Adrenal gland (tissue), 19 donors: Measurements from ENCODE around the gene TTC9C. TPM values are rescaled to one million over a fixed set of nuclear protein-coding genes. Genes with fewer than 3 reads are reported as not detected.
A peak's percentile ranks its signal among the peaks of the same experiment; 100 is the strongest.

Experiments
- DNase-seq, 7 donors: peaks; one replicate each; pipeline ENCODE4 v3.0.0-alpha.2; 2019 to 2020
- H3K27ac ChIP-seq, 5 donors: fragments of 200-600 bp; sonication (generic) in 4 of 5; 1 replicate in 3 of 5; 2 replicates in 2 of 5; pipeline versions ENCODE4 v1.5.1 to v1.8.0; 2016 to 2020; ENCODE audit warnings: mild to moderate bottlenecking in 1 of 5
- H3K27me3 ChIP-seq: fragments of 200-600 bp; 2 replicates; pipeline ENCODE4 v1.8.0; 2021
- H3K36me3 ChIP-seq, 2 donors: fragments of 200-600 bp; replicated peaks in 1 of 2; 1 replicate in 1 of 2; 2 replicates in 1 of 2; pipeline versions ENCODE4 v1.5.1 to v1.8.0; 2018 to 2022
- H3K4me1 ChIP-seq, 2 donors: fragments of 200-600 bp; replicated peaks in 1 of 2; 1 replicate in 1 of 2; 2 replicates in 1 of 2; pipeline versions ENCODE4 v1.5.1 to v1.8.0; 2018 to 2021
- H3K4me3 ChIP-seq, 4 donors: fragments of 200-600 bp; sonication (generic) in 3 of 4; one replicate each; pipeline ENCODE4 v1.5.1; 2016 to 2018
- H3K9me3 ChIP-seq, 3 donors: fragments of 200-600 bp; sonication (generic) in 1 of 3; replicated peaks in 1 of 3; 1 replicate in 2 of 3; 2 replicates in 1 of 3; pipeline versions ENCODE4 v1.5.1 to v1.8.0; 2016 to 2021
- POLR2A ChIP-seq, 2 donors: fragments of 450-650 bp; IDR thresholded peaks; one replicate each; pipeline ENCODE4 v1.6.1; 2017; ENCODE audit warnings: antibody characterized with exemption in 2 of 2, mild to moderate bottlenecking in 2 of 2, moderate library complexity in 1 of 2
- WGBS, 4 donors: extraction: QIAGEN DNeasy Blood & Tissue Kit in 2 of 4; methylation state at CpG; one replicate each; pipeline versions ENCODE4 v1.1.5 to v1.1.7; 2013 to 2017; 5-methylcytosine and 5-hydroxymethylcytosine counted together
- intact Hi-C, 2 donors: fragments of 100-400 bp; cut with DNase I; formaldehyde crosslinking; loops; one replicate each; pipeline versions ENCODE4 v1.14.1 to v1.15.0; 2022 to 2023
- long read RNA-seq, 10 donors: library from polyadenylated mRNA in 3 of 10; unstranded in 2 of 10; stranded (forward) in 1 of 10; transcript quantifications; one replicate each; pipeline ENCODE4 v2.0.0 and lab custom pipeline, GENCODE V29; 2021 to 2026
- polyA plus RNA-seq, 3 donors: library from polyadenylated mRNA; stranded (reverse); fragments of 200-250 nt in 2 of 3; fragments of 350-450 nt in 1 of 3; fragmentation: Illumina TruSeq in 1 of 3; extraction: RNeasy Lipid Tissue Mini Kit (QIAGEN cat#74804) in 1 of 3; gene quantifications; one replicate each; pipeline ENCODE4 v1.2.3, GENCODE V29; 2013 to 2014
- total RNA-seq, 9 donors: library from RNA; depleted of rRNA in 4 of 9; stranded (reverse); fragments of >200 nt in 4 of 9; fragments of 120-200 nt in 1 of 9; fragmentation: NEBNext Ultra II Directional in 1 of 9; extraction: Animal tissue kit (Norgen Biotek cat#: 25700) in 1 of 9; gene quantifications; one replicate each; pipeline versions ENCODE4 v1.1.0 to v1.2.4, GENCODE V29; 2013 to 2023
- TF ChIP-seq, protein P1 (sequence below), 6 experiments: fragments of 450-650 bp in 4 of 6; fragments of 200-600 bp in 2 of 6; sonication (generic) in 1 of 6; IDR thresholded peaks; 1 replicate in 5 of 6; 2 replicates in 1 of 6; pipeline versions ENCODE4 v1.5.1 to v1.8.0; 2016 to 2021; ENCODE audit warnings: antibody characterized with exemption in 6 of 6, mild to moderate bottlenecking in 2 of 6, moderate library complexity in 1 of 6
- donor health status: healthy with polysubstance abuse.
- donor health status: Bipolar disorder and iron deficiency.
- donor health status: DM: yes; HTN: yes; CAD: no.
- donor health status: DM: no; HTN: no; CAD: no.
- donor health status: DM: no; HTN: no; CAD: no.
- donor health status: DM: yes; HTN: yes; CAD: no.

The TTC9C gene, protein sequence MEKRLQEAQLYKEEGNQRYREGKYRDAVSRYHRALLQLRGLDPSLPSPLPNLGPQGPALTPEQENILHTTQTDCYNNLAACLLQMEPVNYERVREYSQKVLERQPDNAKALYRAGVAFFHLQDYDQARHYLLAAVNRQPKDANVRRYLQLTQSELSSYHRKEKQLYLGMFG
- 10 to 100 TPM; 10.7 to 45.0 (median 27.0) TPM for total RNA-seq
- 10 to 100 TPM; 36.7 to 93.9 (median 46.3) TPM for polyA plus RNA-seq
- long read RNA-seq, donor 1, transcript TTC9C-206 (1 exons, 346 nt) = minor isoform, 7 of 22 reads
- long read RNA-seq, donor 1, transcript TTC9C-205 (4 exons, 858 nt) = minor isoform, 5 of 22 reads
- long read RNA-seq, donor 1, transcript TTC9C-202 (3 exons, 1,080 nt) = major isoform, 10 of 22 reads
- long read RNA-seq, donor 1, partial matches to known transcripts = 0 of 22 reads
- long read RNA-seq, donor 1, other reads (novel, unspliced or antisense) = 0 of 22 reads
- long read RNA-seq, donor 2, transcript TTC9C-206 (1 exons, 346 nt) = major isoform, 9 of 13 reads
- long read RNA-seq, donor 2, partial matches to known transcripts = 0 of 13 reads
- long read RNA-seq, donor 2, other reads (novel, unspliced or antisense) = 0 of 13 reads
- long read RNA-seq, donor 3, transcript TTC9C-202 (3 exons, 1,080 nt) = minor isoform, 6 of 22 reads
- long read RNA-seq, donor 3, transcript TTC9C-206 (1 exons, 346 nt) = major isoform, 15 of 22 reads
- long read RNA-seq, donor 3, partial matches to known transcripts = 0 of 22 reads
- long read RNA-seq, donor 3, other reads (novel, unspliced or antisense) = 0 of 22 reads
- long read RNA-seq, donor 4, transcript TTC9C-202 (3 exons, 1,080 nt) = major isoform, 5 of 6 reads
- long read RNA-seq, donor 4, partial matches to known transcripts = 0 of 6 reads
- long read RNA-seq, donor 4, other reads (novel, unspliced or antisense) = 1 of 6 reads
- long read RNA-seq, donor 5, transcript TTC9C-202 (3 exons, 1,080 nt) = major isoform, 8 of 10 reads
- long read RNA-seq, donor 5, partial matches to known transcripts = 1 of 10 reads
- long read RNA-seq, donor 5, other reads (novel, unspliced or antisense) = 1 of 10 reads
- long read RNA-seq, donor 6, transcript TTC9C-202 (3 exons, 1,080 nt) = major isoform, 7 of 7 reads
- long read RNA-seq, donor 6, partial matches to known transcripts = 0 of 7 reads
- long read RNA-seq, donor 6, other reads (novel, unspliced or antisense) = 0 of 7 reads
- long read RNA-seq, donor 7, transcript TTC9C-206 (1 exons, 346 nt) = major isoform, 10 of 17 reads
- long read RNA-seq, donor 7, transcript TTC9C-205 (4 exons, 858 nt) = minor isoform, 5 of 17 reads
- long read RNA-seq, donor 7, partial matches to known transcripts = 0 of 17 reads
- long read RNA-seq, donor 7, other reads (novel, unspliced or antisense) = 0 of 17 reads
- long read RNA-seq, donor 8, transcript TTC9C-202 (3 exons, 1,080 nt) = major isoform, 11 of 17 reads
- long read RNA-seq, donor 8, transcript TTC9C-206 (1 exons, 346 nt) = minor isoform, 6 of 17 reads
- long read RNA-seq, donor 8, partial matches to known transcripts = 0 of 17 reads
- long read RNA-seq, donor 8, other reads (novel, unspliced or antisense) = 0 of 17 reads
- long read RNA-seq, donor 9, transcript TTC9C-206 (1 exons, 346 nt) = major isoform, 12 of 16 reads
- long read RNA-seq, donor 9, partial matches to known transcripts = 0 of 16 reads
- long read RNA-seq, donor 9, other reads (novel, unspliced or antisense) = 0 of 16 reads
- long read RNA-seq, donor 10, partial matches to known transcripts = 0 of 9 reads
- long read RNA-seq, donor 10, other reads (novel, unspliced or antisense) = 0 of 9 reads

DNA sequence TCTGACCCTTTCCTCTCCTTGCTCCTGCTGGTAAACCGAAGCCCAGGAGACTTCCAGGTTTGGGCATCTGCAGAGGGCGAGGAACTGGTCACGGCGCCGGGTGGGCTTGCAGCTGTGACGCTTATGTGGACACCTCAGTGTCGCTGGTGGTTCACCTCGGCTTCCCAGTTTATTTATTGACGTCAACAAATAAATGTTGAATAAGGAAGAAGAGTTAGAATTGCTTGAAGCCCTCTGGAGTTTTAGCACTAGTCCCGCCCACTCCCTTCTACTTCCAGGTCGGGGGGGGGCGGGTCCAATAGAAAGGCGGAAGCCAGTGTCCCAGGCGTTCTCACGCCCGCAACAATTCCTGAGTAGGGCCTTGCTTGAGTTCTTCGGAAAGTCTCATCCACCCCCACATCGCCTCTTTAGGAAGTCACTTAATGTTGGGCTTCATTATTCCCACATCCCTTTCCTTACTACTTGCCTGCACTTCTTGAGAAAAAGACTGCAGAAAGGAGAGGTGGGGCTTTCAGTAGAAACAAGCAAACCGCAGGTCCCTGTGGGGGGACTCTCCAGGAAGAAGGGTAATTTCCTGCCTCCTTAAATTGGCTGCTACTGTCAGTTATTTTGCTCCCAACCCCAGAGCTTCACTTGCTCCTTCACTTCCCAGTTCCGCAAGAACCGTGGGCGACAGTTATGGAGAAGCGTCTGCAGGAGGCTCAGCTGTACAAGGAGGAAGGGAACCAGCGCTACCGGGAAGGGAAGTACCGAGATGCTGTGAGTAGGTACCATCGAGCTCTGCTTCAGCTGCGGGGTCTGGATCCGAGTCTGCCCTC is at the start of gene TTC9C:
TTC9C (plus strand) TSS at position 316 of the 818 bp plus-strand sequence; CDS start at position 679, 363 bp downstream.
- Histone ChIP-seq H3K36me3 (peaks cover 0 to 15% of the 10 kb centered on the region in 2 donors), H3K9me3 (no peaks in the 10 kb centered on the region), H3K4me3 (peak within 1 kb of the TSS; percentile 20 to 83 (median 78)), H3K4me1 (peaks cover 22 to 50% of the 10 kb centered on the region in 2 donors), H3K27ac (peak within 1 kb of the TSS; percentile 95 to 100 (median 96)), H3K27me3 (no peaks in the 10 kb centered on the region)
- DNase-seq = peak; percentile 85 to 94 (median 92)
- intact Hi-C loops = no loop called here
- 0 to 1% (median 0%) methylated on average over 28 to 29 of the region's 29 CpGs for WGBS, 4 donors
- TF ChIP-seq POLR2A (IDR thresholded peaks at IDR 0.05) = peak; percentile 22 to 61
- TF ChIP-seq, protein P1, sequence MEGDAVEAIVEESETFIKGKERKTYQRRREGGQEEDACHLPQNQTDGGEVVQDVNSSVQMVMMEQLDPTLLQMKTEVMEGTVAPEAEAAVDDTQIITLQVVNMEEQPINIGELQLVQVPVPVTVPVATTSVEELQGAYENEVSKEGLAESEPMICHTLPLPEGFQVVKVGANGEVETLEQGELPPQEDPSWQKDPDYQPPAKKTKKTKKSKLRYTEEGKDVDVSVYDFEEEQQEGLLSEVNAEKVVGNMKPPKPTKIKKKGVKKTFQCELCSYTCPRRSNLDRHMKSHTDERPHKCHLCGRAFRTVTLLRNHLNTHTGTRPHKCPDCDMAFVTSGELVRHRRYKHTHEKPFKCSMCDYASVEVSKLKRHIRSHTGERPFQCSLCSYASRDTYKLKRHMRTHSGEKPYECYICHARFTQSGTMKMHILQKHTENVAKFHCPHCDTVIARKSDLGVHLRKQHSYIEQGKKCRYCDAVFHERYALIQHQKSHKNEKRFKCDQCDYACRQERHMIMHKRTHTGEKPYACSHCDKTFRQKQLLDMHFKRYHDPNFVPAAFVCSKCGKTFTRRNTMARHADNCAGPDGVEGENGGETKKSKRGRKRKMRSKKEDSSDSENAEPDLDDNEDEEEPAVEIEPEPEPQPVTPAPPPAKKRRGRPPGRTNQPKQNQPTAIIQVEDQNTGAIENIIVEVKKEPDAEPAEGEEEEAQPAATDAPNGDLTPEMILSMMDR (IDR thresholded peaks at IDR 0.05) = no peak

DNA sequence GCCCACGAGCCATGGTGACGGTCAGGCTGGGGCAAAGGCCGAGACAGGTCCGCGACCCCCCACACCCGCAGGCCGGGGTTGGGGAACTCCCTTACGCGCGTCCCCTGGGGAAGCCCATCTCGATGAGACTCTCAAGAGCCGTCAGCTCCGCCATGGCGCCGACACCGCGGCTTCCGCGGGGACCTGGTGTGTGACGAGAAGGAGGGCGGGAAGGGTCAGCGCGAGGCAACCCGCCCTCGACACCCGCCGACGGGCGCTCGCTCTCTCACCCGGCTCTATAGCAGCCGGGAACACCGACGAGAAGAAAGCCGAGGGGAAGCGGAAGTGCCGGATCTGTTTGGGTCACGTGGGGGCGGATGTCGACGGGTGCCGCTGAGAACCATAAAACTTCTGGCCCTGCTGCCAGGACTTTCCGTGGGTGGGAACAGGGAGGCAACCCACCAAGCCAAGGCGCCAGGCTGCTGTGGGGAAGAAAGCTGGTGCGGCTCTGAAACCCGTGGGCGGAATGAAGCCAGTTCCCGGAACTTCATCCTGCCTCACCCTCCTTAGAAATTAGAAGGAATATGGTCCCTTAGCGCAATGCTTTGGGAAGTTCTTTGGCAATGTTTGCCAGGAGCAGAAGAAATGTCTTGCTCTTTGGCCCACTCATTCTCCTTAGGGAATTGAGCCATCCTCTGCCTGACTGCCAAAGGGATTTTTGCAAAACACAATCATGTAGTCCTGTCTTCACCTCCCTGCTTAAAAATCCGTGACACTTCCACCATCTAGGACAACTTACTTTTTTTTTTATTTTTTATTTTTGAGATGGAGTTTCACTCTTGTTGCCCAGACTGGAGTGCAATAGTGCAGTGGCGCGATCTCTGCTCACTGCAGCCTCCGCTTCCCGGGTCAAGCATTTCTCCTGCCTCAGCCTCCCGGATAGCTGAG is 49.3 kb upstream of the TTC9C start, which contains the start of gene UBXN1:
UBXN1 (minus strand) TSS at position 304 of the 927 bp plus-strand sequence; CDS start at position 154, 150 bp downstream.
- H3K4me3 ChIP-seq = peak within 1 kb of the TSS; percentile 73 to 92 (median 78)
- H3K4me1 ChIP-seq = peaks cover 12 to 21% of the 10 kb centered on the region in 2 donors
- peak within 1 kb of the TSS; percentile 58 to 91 (median 82) for H3K27ac ChIP-seq
- H3K27me3 ChIP-seq = no peaks in the 10 kb centered on the region
- DNase-seq = peak; percentile 87 to 94 (median 91)
- H3K9me3 ChIP-seq = no peaks in the 10 kb centered on the region
- intact Hi-C loops = no loop called here
- TF ChIP-seq POLR2A (IDR thresholded peaks at IDR 0.05) = peak in 1 of 2 donors; percentile 71
- TF ChIP-seq, protein P1 (IDR thresholded peaks at IDR 0.05) = no peak
- H3K36me3 ChIP-seq = peaks cover 0 to 27% of the 10 kb centered on the region in 2 donors
- 7 to 18% (median 9%) methylated on average over 20 to 55 of the region's 55 CpGs for WGBS, 4 donors
